ENCODE measurements around the gene HVCN1.

GRCh38 chr12:110606253-110606611, 82.7 kb downstream of the HVCN1 start:
- no peak for TF ChIP-seq SMAD1 (CRISPR knock-in tag; IDR thresholded peaks at IDR 0.05; ENCODE audit: borderline replicate concordance, low read depth)
- no peak for TF ChIP-seq HOXA7 (CRISPR knock-in tag; IDR thresholded peaks at IDR 0.05)
- no peak for TF ChIP-seq FOXJ3 (CRISPR knock-in tag; IDR thresholded peaks at IDR 0.05; ENCODE audit: borderline replicate concordance)
- no peak for TF ChIP-seq GTF2F1 (IDR thresholded peaks at IDR 0.05; ENCODE audit: low read length)
- TF ChIP-seq KLF13 (CRISPR knock-in tag; IDR thresholded peaks at IDR 0.05): no peak
- TF ChIP-seq, protein P1, sequence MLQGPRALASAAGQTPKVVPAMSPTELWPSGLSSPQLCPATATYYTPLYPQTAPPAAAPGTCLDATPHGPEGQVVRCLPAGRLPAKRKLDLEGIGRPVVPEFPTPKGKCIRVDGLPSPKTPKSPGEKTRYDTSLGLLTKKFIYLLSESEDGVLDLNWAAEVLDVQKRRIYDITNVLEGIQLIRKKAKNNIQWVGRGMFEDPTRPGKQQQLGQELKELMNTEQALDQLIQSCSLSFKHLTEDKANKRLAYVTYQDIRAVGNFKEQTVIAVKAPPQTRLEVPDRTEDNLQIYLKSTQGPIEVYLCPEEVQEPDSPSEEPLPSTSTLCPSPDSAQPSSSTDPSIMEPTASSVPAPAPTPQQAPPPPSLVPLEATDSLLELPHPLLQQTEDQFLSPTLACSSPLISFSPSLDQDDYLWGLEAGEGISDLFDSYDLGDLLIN (CRISPR knock-in tag; IDR thresholded peaks at IDR 0.05; ENCODE audit: borderline replicate concordance): no peak
- no peak for TF ChIP-seq CBFB (CRISPR knock-in tag; IDR thresholded peaks at IDR 0.05)
